Measurements from ENCODE around the gene FAM181A. TPM values are rescaled to one million over a fixed set of nuclear protein-coding genes. Genes with fewer than 3 reads are reported as not detected.

The FAM181A gene
- not detected in 2 replicates for total RNA-seq (2021)
- not detected for Bru-seq, nascent RNA
- BruChase-seq, experiment 1, labeled RNA remaining after a 2-hour chase: not detected
- not detected for BruChase-seq, experiment 2, labeled RNA remaining after a 6-hour chase
- long read RNA-seq: 0 reads

DNA sequence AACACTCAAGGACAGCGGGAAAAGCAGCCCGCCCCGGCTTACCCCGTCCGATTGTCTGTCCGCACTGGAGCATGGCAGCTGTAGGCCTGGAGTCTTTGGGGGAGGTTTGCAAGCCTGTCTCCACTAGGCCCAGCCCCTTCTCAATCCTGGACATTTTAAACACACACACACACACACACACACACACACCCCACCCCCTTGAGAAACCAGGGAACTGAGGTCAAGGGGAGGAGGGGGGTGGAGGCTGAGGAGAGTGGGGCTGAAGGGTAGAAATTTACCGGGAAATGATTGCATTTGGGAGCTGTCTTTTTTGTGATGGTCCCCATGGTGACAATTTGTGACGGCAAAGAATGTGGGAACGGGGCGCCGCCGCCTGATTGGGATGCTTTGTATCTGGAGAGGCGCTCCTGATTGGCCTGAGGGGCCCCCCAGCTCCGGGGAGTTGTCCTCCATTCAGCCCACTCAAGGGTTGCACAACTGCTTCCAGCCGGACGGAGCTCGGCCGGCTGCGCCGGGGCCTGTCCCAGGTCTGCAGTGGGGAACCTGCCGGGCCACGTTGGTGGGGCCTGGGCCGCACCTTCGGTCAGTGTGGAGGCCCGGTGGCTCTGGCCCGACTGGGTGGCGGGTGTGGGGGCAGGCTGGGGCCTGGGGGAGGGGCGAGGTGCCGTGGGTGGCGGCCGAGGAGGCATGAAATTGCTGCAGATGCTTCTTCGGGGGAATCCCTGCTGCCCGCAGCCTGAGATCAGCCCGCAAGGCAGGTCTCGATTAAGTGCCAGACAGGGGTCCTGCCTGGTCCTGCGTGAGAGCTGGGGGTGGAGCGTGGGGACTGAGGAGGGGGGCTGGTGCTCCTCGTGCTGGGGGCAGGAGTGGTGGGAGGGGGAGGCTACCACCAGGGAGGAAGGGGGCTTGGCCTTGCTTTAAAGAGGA is at the start of gene FAM181A:
TSS of gene FAM181A (plus strand) at position 472 of the 927 bp plus-strand sequence. CDS start 942 bp downstream, outside the sequence.
- Histone ChIP-seq H3K27me3 (ENCODE audit: insufficient read depth, low read depth) (peaks cover 19% of the 10 kb centered on the region), H4K20me1 (ENCODE audit: insufficient read depth) (no peaks in the 10 kb centered on the region), H3F3A (ENCODE audit: insufficient read depth, low read depth) (no peaks in the 10 kb centered on the region), H2AFZ (no peak within 1 kb of the TSS), H3K4me3 (no peak within 1 kb of the TSS), H3K4me1 (replicated peaks; ENCODE audit: insufficient read depth) (no peaks in the 10 kb centered on the region), H3K36me3 (ENCODE audit: low read depth) (no peaks in the 10 kb centered on the region), H3K79me2 (ENCODE audit: low read depth) (no peaks in the 10 kb centered on the region), H3K9me3 (ENCODE audit: insufficient read depth, low read depth) (no peaks in the 10 kb centered on the region), H3K27ac (no peak within 1 kb of the TSS), H3K4me2 (no peak within 1 kb of the TSS), H3K9me2 (ENCODE audit: insufficient read depth) (no peaks in the 10 kb centered on the region)
- ChIA-PET CTCF (no interaction called here), POLR2A (ENCODE audit: unreplicated experiment) (no interaction called here)
- intact Hi-C loops (cut with micrococcal nuclease; ENCODE audit: unreplicated experiment): no loop called here
- TF ChIP-seq EZH2 (IDR thresholded peaks at IDR 0.05; ENCODE audit: low read depth): no peak
- TF ChIP-seq, protein P1, sequence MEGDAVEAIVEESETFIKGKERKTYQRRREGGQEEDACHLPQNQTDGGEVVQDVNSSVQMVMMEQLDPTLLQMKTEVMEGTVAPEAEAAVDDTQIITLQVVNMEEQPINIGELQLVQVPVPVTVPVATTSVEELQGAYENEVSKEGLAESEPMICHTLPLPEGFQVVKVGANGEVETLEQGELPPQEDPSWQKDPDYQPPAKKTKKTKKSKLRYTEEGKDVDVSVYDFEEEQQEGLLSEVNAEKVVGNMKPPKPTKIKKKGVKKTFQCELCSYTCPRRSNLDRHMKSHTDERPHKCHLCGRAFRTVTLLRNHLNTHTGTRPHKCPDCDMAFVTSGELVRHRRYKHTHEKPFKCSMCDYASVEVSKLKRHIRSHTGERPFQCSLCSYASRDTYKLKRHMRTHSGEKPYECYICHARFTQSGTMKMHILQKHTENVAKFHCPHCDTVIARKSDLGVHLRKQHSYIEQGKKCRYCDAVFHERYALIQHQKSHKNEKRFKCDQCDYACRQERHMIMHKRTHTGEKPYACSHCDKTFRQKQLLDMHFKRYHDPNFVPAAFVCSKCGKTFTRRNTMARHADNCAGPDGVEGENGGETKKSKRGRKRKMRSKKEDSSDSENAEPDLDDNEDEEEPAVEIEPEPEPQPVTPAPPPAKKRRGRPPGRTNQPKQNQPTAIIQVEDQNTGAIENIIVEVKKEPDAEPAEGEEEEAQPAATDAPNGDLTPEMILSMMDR (conservative IDR thresholded peaks at IDR 0.05): no peak
- DNase-seq: no peak
- BruUV-seq (replicated peaks): no TSS peak

DNA sequence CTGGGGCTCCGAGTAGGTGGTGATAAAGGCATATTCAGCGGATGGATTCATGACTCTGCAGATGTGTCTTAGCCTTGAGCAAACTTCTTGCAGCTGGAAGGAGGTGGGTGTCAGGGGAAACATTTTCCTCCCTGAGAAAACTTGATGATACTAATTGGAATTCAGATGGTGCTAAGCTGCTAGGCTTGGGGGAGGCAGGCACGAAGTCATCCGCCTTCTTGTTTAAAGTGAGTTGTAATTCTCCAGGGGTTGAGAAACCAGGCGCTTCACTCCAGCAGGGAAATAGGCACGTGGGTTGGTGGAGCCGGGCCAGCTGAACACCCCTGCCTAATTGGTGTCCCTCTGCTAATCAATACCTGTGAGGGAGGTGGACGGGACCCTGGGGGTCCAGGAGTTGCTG is 48.9 kb upstream of the FAM181A start:
- H3K79me2 ChIP-seq (ENCODE audit: low read depth): no peaks in the 10 kb centered on the region
- no peak overlapping the region for H3K4me2 ChIP-seq
- H3K27ac ChIP-seq: no peak overlapping the region
- peaks cover 19% of the 10 kb centered on the region; the same call in 1 of the 2 replicates for H3K27me3 ChIP-seq (ENCODE audit: insufficient read depth, low read depth)
- BruUV-seq (replicated peaks): no TSS peak
- intact Hi-C loops (cut with micrococcal nuclease; ENCODE audit: unreplicated experiment): no loop called here
- no peak overlapping the region for H2AFZ ChIP-seq
- ChIA-PET POLR2A (ENCODE audit: unreplicated experiment) (no interaction called here), CTCF (no interaction called here)
- no peaks in the 10 kb centered on the region for H3K36me3 ChIP-seq (ENCODE audit: low read depth)
- no peaks in the 10 kb centered on the region for H3K9me3 ChIP-seq (ENCODE audit: insufficient read depth, low read depth)
- TF ChIP-seq, protein P1 (conservative IDR thresholded peaks at IDR 0.05): no peak
- no peak for TF ChIP-seq EZH2 (IDR thresholded peaks at IDR 0.05; ENCODE audit: low read depth)
- DNase-seq: no peak
- no peaks in the 10 kb centered on the region for H4K20me1 ChIP-seq (ENCODE audit: insufficient read depth)
- no peaks in the 10 kb centered on the region for H3K9me2 ChIP-seq (ENCODE audit: insufficient read depth)
- no peaks in the 10 kb centered on the region for H3K4me1 ChIP-seq (replicated peaks; ENCODE audit: insufficient read depth)
- no peaks in the 10 kb centered on the region for H3F3A ChIP-seq (ENCODE audit: insufficient read depth, low read depth)
- H3K4me3 ChIP-seq: no peak overlapping the region

DNA sequence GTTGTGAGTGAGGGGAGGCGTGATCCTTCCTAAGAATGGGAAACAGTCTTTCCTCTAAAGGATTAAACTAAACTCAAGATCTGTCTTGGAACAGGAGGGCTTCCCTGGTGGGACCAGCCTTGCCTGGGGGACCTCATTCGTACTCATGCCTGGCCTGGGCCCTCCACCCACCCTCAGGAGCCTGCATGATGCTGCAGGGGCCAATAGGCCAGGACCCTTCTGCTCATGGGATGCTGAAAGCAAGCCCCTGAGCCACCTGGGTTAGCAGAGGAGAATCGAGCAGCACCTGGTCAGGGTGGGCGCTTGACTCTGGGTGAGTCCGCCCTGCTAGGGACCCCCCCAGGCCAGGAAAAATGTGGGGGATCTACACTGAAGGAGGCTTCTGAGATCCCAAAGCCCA is 48.3 kb upstream of the FAM181A start:
- ChIA-PET POLR2A (ENCODE audit: unreplicated experiment) (no interaction called here), CTCF (no interaction called here)
- Histone ChIP-seq H3K4me3 (no peak overlapping the region), H3K9me3 (ENCODE audit: insufficient read depth, low read depth) (no peaks in the 10 kb centered on the region), H3K9me2 (ENCODE audit: insufficient read depth) (no peaks in the 10 kb centered on the region), H4K20me1 (ENCODE audit: insufficient read depth) (no peaks in the 10 kb centered on the region), H3K4me1 (replicated peaks; ENCODE audit: insufficient read depth) (no peaks in the 10 kb centered on the region), H3K36me3 (ENCODE audit: low read depth) (no peaks in the 10 kb centered on the region), H3F3A (ENCODE audit: insufficient read depth, low read depth) (no peaks in the 10 kb centered on the region), H3K79me2 (ENCODE audit: low read depth) (no peaks in the 10 kb centered on the region), H3K27me3 (ENCODE audit: insufficient read depth, low read depth) (peaks cover 19% of the 10 kb centered on the region; the same call in 1 of the 2 replicates), H2AFZ (no peak overlapping the region), H3K4me2 (no peak overlapping the region), H3K27ac (no peak overlapping the region)
- BruUV-seq (replicated peaks): no TSS peak
- TF ChIP-seq, protein P1 (conservative IDR thresholded peaks at IDR 0.05): no peak
- TF ChIP-seq EZH2 (IDR thresholded peaks at IDR 0.05; ENCODE audit: low read depth): no peak
- no peak for DNase-seq
- intact Hi-C loops (cut with micrococcal nuclease; ENCODE audit: unreplicated experiment): no loop called here
